Measurements from ENCODE around the gene PCED1B.

DNA sequence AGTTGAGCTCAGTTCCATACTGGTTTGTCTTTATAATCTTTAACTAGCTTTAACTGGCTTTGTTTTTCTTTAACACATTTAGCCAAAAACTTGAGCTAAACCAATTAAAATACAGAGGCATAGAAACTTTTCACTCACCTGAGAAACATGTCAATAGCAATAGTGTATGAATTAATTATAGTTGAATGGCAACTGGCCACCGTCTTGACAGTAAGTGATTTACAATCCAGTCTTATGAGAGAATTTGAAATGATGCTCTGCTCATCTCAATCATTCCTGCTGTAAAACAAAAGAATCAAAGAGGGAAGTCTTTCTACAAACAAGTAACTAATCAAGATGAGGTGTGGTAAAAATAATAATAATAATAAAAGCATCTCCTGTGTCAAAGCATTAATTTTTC lies 86.9 kb downstream of the PCED1B start:
- TF ChIP-seq, protein P1, sequence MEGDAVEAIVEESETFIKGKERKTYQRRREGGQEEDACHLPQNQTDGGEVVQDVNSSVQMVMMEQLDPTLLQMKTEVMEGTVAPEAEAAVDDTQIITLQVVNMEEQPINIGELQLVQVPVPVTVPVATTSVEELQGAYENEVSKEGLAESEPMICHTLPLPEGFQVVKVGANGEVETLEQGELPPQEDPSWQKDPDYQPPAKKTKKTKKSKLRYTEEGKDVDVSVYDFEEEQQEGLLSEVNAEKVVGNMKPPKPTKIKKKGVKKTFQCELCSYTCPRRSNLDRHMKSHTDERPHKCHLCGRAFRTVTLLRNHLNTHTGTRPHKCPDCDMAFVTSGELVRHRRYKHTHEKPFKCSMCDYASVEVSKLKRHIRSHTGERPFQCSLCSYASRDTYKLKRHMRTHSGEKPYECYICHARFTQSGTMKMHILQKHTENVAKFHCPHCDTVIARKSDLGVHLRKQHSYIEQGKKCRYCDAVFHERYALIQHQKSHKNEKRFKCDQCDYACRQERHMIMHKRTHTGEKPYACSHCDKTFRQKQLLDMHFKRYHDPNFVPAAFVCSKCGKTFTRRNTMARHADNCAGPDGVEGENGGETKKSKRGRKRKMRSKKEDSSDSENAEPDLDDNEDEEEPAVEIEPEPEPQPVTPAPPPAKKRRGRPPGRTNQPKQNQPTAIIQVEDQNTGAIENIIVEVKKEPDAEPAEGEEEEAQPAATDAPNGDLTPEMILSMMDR (IDR thresholded peaks at IDR 0.05), result no peak
- TF ChIP-seq POLR2A (IDR thresholded peaks at IDR 0.05), result no peak
- no peak for TF ChIP-seq POLR2AphosphoS5 (IDR thresholded peaks at IDR 0.05)
